COR-L47 (cell line): ENCODE results near the gene GABBR2.

Source experiments
- DNase-seq: peaks from one replicate; lab custom pipeline; 2025; lab: John Stamatoyannopoulos, UW

The GABBR2 gene

GRCh38 chr9:98708933-98709911 lies at the start of gene GABBR2:
Gene GABBR2 (minus strand): TSS chr9:98708935. CDS start chr9:98708737, 198 bp downstream.
- no peak for DNase-seq

- DNase-seq: no peak
Measured at GRCh38 chr9:98755006-98755618, 46.4 kb upstream of the GABBR2 start.

- DNase-seq: no peak
Measured at GRCh38 chr9:98751210-98751609, 42.5 kb upstream of the GABBR2 start.

DNA sequence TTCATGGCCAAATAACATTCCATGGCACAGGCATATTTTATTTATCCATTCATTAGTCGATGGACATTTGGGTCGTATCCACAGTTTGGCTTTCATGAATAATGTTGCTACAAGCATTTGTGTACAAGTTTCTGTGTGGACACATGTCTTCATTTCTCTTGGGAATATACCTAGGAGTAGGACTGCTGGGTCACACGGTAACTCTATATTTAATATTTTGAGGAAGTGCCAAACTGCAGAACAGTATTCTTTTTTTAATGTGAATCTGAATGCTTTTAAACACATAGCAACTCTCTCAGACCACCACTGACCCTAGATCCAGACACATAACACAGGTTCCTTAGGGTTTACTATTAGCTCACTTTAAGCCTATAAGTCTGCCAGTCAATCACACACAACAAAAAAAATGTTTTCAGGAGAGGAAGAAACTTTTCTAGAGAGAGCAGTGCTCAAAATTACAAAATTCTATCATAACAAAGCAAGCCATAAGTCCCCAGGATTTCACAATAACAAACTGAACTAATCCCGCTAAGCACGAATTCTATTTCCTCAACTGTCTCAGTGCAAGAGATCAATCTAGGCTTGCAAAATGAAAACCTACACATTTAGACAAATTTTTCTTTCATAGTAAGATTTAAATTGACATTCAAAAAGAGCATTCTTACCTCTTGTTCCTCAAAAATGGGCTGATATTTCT lies 41.8 kb upstream of the GABBR2 start:
- no peak for DNase-seq

- DNase-seq: no peak
Measured at GRCh38 chr9:98747476-98747875, 38.7 kb upstream of the GABBR2 start.

- no peak for DNase-seq
Measured at GRCh38 chr9:98745470-98745869, 36.7 kb upstream of the GABBR2 start.

- no peak for DNase-seq
Measured at GRCh38 chr9:98743818-98744611, 35.3 kb upstream of the GABBR2 start.

GRCh38 chr9:98743329-98743728 lies 34.6 kb upstream of the GABBR2 start:
- DNase-seq: no peak

GRCh38 chr9:98742325-98743280 lies 33.9 kb upstream of the GABBR2 start:
- no peak for DNase-seq

- no peak for DNase-seq
Measured at GRCh38 chr9:98740226-98740881, 31.6 kb upstream of the GABBR2 start.

GRCh38 chr9:98738741-98739140 lies 30.0 kb upstream of the GABBR2 start:
- DNase-seq: no peak

DNA sequence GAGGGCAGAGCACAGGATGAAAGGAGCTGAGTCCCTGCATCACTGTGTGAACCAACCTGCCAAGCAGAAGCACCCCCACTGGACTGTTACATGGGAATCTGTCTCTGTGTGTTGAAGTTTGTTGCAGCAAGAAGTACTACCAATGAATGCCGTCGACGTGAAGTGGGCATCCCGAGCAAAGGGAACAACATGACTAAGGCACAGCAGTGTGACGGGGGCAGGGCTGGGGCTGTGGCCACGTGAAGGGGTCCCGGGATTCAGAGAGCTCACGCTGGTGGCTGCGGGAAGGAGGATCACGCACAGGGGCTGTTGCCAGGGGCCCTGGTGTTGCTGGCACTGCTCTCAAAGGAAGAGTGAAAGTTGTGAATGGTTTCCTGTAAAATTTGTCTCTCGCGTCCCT lies 27.5 kb upstream of the GABBR2 start:
- DNase-seq: no peak

DNA sequence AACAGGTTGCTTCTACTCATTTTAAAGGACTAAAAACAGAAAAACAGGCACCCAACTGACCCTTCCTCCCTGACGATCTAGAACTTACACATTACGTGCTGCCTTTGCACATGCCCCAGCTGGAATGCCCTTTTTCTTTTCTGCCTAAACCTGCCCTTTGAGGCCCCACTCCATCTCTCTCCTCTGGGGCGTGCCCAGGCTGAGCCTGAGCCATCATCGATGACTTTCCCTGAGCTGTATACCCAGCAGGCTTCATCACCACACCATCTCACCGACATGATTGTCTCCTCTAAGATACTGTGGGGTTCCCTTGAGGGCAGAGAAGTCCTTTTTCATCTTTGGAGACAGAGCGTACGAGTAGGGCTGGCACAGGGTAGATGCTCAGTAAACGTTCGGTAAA lies 24.1 kb upstream of the GABBR2 start:
- no peak for DNase-seq

DNA sequence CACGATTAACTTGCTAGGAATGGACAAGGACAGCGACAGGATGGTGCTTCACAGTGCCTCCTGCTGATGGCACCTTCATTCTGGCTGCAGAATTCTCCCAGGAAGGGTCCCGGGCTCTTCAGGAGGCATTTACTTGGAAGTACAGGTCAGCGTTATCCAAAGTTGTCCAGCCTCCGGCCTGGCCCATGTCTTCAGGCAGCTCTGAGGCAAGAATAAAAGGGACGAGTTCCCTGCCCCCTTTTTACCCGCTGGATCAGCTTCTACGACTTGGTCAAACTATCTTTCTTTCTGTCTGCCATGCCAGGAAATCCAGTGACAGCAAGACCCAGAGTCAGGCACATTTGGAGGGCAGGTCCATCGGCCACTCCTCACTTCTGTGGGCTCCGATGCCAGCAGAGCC lies 23.4 kb upstream of the GABBR2 start:
- DNase-seq: no peak

DNA sequence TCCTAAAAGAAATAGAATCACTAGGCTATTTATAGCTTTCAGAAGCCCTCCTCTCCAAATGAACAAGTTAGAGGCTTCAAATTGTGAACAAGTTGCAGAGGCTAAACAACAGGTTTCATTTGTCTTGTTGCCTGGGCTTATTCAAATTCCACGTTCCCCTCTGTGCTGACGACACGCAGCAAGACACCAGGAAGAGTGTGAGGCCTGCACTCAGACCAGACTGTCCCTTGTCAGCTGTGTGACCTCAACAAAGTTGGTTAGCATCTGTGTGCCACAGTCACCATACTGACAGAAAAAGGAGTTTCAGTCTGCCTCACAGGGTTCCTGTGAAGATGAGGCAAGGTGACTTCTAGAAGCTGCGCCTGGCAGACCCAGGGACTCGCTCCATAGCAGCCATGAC lies 22.1 kb upstream of the GABBR2 start:
- no peak for DNase-seq

GRCh38 chr9:98728500-98728899 lies 19.8 kb upstream of the GABBR2 start:
- no peak for DNase-seq

- no peak for DNase-seq
Measured at GRCh38 chr9:98727428-98727827, 18.7 kb upstream of the GABBR2 start.

DNA sequence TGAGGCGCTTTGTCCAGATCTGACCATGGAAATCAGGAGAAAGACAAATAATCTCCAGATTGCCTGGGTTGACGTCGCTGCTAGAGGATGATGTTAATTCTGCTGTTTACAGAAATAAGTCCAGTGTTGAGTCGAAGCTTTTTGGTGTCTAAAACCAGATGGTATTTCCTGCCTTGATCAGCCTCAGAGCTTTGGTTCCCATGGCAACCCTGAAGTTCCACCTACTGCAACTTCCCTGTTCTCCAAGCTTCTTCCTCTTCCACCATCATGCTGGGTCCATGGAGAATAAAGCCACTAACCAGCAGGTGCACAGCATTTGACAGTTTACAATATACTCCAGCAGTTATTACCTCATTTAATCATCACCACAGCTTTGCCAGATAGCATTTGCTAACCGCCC lies 18.0 kb upstream of the GABBR2 start:
- no peak for DNase-seq

- DNase-seq: no peak
Measured at GRCh38 chr9:98724810-98725530, 16.2 kb upstream of the GABBR2 start.

- DNase-seq: no peak
Measured at GRCh38 chr9:98721643-98722042, 12.9 kb upstream of the GABBR2 start.
